Smooth muscle cell (in vitro differentiated cells): ENCODE results near the gene FRMD1. TPM values are rescaled to one million over a fixed set of nuclear protein-coding genes. Genes with fewer than 3 reads are reported as not detected.

Source experiments
- DNase-seq: peaks from one replicate; lab custom pipeline; 2025; ENCODE audit not compliant: unreplicated experiment; lab: John Stamatoyannopoulos, UW
- H2AFZ ChIP-seq: fragments of 200-600 bp; sonication (generic); 2 replicates; pipeline ENCODE4 v1.6.0; 2016; ENCODE audit warnings: antibody characterized with exemption, low read depth, mild to moderate bottlenecking
- H3F3A ChIP-seq: fragments of 200-600 bp; sonication (generic); 2 replicates; pipeline ENCODE4 v1.6.0; 2017; ENCODE audit warnings: antibody characterized with exemption, low read depth
- H3K27ac ChIP-seq: fragments of 200-600 bp; sonication (generic); 2 replicates; pipeline ENCODE4 v1.5.1; 2016; ENCODE audit warnings: low read depth, mild to moderate bottlenecking
- H3K27me3 ChIP-seq: fragments of 200-600 bp; sonication (generic); 2 replicates; pipeline ENCODE4 v1.6.1; 2016; ENCODE audit warnings: low read depth, mild to moderate bottlenecking
- H3K36me3 ChIP-seq: fragments of 200-600 bp; sonication (generic); 2 replicates; pipeline ENCODE4 v1.5.1; 2016; ENCODE audit warnings: low read depth
- H3K4me1 ChIP-seq: fragments of 200-600 bp; sonication (generic); 2 replicates; pipeline ENCODE4 v1.5.1; 2016; ENCODE audit warnings: low read depth
- H3K4me2 ChIP-seq: fragments of 200-600 bp; sonication (generic); 2 replicates; pipeline ENCODE4 v1.6.0; 2016; ENCODE audit warnings: mild to moderate bottlenecking
- H3K4me3 ChIP-seq: fragments of 200-600 bp; sonication (generic); 2 replicates; pipeline ENCODE4 v1.5.1; 2016; ENCODE audit warnings: mild to moderate bottlenecking
- H3K79me2 ChIP-seq: fragments of 200-600 bp; sonication (generic); 2 replicates; pipeline ENCODE4 v1.6.0; 2016; ENCODE audit warnings: low read depth, mild to moderate bottlenecking
- H3K9ac ChIP-seq: fragments of 200-600 bp; sonication (generic); 2 replicates; pipeline ENCODE4 v1.6.0; 2016; ENCODE audit warnings: low read depth
- H3K9me3 ChIP-seq: fragments of 200-600 bp; sonication (generic); replicated peaks from 2 replicates; pipeline ENCODE4 v1.5.1; 2016; ENCODE audit warnings: low read depth
- H4K20me1 ChIP-seq: fragments of 200-600 bp; sonication (generic); 2 replicates; pipeline ENCODE4 v1.6.0; 2016; ENCODE audit warnings: low read depth
- CTCF ChIP-seq: fragments of 200-600 bp; sonication (generic); IDR thresholded peaks from 2 replicates; pipeline ENCODE4 v1.5.1; 2017; ENCODE audit warnings: borderline replicate concordance, mild to moderate bottlenecking, antibody characterized with exemption; ENCODE audit not compliant: insufficient read depth, poor library complexity, severe bottlenecking
- WGBS: methylation state at CpG from one replicate; pipeline ENCODE4 v1.1.7; 2016; ENCODE audit warnings: low lambda C conversion rate; 5-methylcytosine and 5-hydroxymethylcytosine counted together
- polyA plus RNA-seq: library from polyadenylated mRNA; unstranded; fragments of >200 nt; fragmentation: Nextera tagmentation; extraction: Ambion mirVana; gene quantifications from 2 replicates; pipeline ENCODE4 v1.2.1, GENCODE V29; 2016
- total RNA-seq: library from RNA; depleted of rRNA; stranded (reverse); fragments of >200 nt; gene quantifications from 2 replicates; pipeline ENCODE4 v1.2.3, GENCODE V29; 2014

The FRMD1 gene
- total and polyA plus RNA-seq, 2 experiments from 2014 or later = not detected

GRCh38 chr6:168053086-168053956, 25.7 kb downstream of the FRMD1 start:
- H3K27me3 ChIP-seq = no peaks in the 10 kb centered on the region
- no peak overlapping the region for H3K27ac ChIP-seq
- H3K4me3 ChIP-seq = no peak overlapping the region
- H3K9me3 ChIP-seq = no peaks in the 10 kb centered on the region
- H3K4me1 ChIP-seq = no peaks in the 10 kb centered on the region
- H4K20me1 ChIP-seq = no peaks in the 10 kb centered on the region
- H3K4me2 ChIP-seq = no peak overlapping the region
- H3F3A ChIP-seq = no peaks in the 10 kb centered on the region
- H3K9ac ChIP-seq = no peak overlapping the region
- no peak overlapping the region for H2AFZ ChIP-seq
- H3K79me2 ChIP-seq = no peaks in the 10 kb centered on the region
- DNase-seq = no peak
- H3K36me3 ChIP-seq = no peaks in the 10 kb centered on the region
- WGBS = 95% methylated on average over 38 of the region's 38 CpGs
- no peak for TF ChIP-seq CTCF

- no peaks in the 10 kb centered on the region for H3K27me3 ChIP-seq
- H3F3A ChIP-seq = no peaks in the 10 kb centered on the region
- DNase-seq = no peak
Measured at GRCh38 chr6:168052291-168052891, 26.6 kb downstream of the FRMD1 start.

GRCh38 chr6:168051648-168052047, 27.4 kb downstream of the FRMD1 start:
- H3K4me1 ChIP-seq = no peaks in the 10 kb centered on the region
- H3K4me2 ChIP-seq = no peak overlapping the region
- H2AFZ ChIP-seq = no peak overlapping the region
- H3K9me3 ChIP-seq = no peaks in the 10 kb centered on the region
- H4K20me1 ChIP-seq = no peaks in the 10 kb centered on the region
- H3K9ac ChIP-seq = no peak overlapping the region
- WGBS = 97% methylated on average over 9 of the region's 9 CpGs
- no peak overlapping the region for H3K4me3 ChIP-seq
- no peaks in the 10 kb centered on the region for H3K27me3 ChIP-seq
- TF ChIP-seq CTCF = no peak
- H3K36me3 ChIP-seq = no peaks in the 10 kb centered on the region
- H3F3A ChIP-seq = no peaks in the 10 kb centered on the region
- DNase-seq = no peak
- H3K27ac ChIP-seq = no peak overlapping the region
- no peaks in the 10 kb centered on the region for H3K79me2 ChIP-seq

More at GRCh38 chr6:168052291-168052891, 26.6 kb downstream of the FRMD1 start:
- H3K36me3 ChIP-seq = no peaks in the 10 kb centered on the region
- no peak overlapping the region for H3K9ac ChIP-seq
- H3K9me3 ChIP-seq = no peaks in the 10 kb centered on the region
- H3K79me2 ChIP-seq = no peaks in the 10 kb centered on the region
- H3K27ac ChIP-seq = no peak overlapping the region
- no peaks in the 10 kb centered on the region for H3K4me1 ChIP-seq
- WGBS = 96% methylated on average over 23 of the region's 26 CpGs
- H4K20me1 ChIP-seq = no peaks in the 10 kb centered on the region
- H2AFZ ChIP-seq = no peak overlapping the region
- H3K4me2 ChIP-seq = no peak overlapping the region
- H3K4me3 ChIP-seq = no peak overlapping the region
- no peak for TF ChIP-seq CTCF
